Osteocyte (in vitro differentiated cells): Measurements from ENCODE around the gene LRRC46. TPM values are rescaled to one million over a fixed set of nuclear protein-coding genes. Genes with fewer than 3 reads are reported as not detected.

Experiments used
- DNase-seq: peaks from one replicate; pipeline ENCODE4 v3.0.0; 2021; ENCODE audit warnings: mixed read lengths; ENCODE audit not compliant: unreplicated experiment; ENCODE audit errors: extremely low spot score
- H3K27ac Mint-ChIP-seq: one replicate; pipeline ENCODE4 v1.8.0; 2021; ENCODE audit warnings: mild to moderate bottlenecking, mixed read lengths; ENCODE audit not compliant: unreplicated experiment
- H3K27me3 Mint-ChIP-seq: one replicate; pipeline ENCODE4 v1.8.0; 2021; ENCODE audit warnings: mixed read lengths; ENCODE audit not compliant: unreplicated experiment
- H3K36me3 Mint-ChIP-seq: one replicate; pipeline ENCODE4 v1.8.0; 2021; ENCODE audit warnings: mixed read lengths; ENCODE audit not compliant: unreplicated experiment
- H3K4me1 Mint-ChIP-seq: one replicate; pipeline ENCODE4 v1.8.0; 2021; ENCODE audit warnings: mixed read lengths; ENCODE audit not compliant: unreplicated experiment
- H3K4me3 Mint-ChIP-seq: one replicate; pipeline ENCODE4 v1.8.0; 2021; ENCODE audit warnings: mild to moderate bottlenecking, moderate library complexity, mixed read lengths; ENCODE audit not compliant: unreplicated experiment
- H3K9me3 Mint-ChIP-seq: one replicate; pipeline ENCODE4 v1.8.0; 2021; ENCODE audit warnings: mixed read lengths; ENCODE audit not compliant: unreplicated experiment
- total RNA-seq: library from RNA; stranded (reverse); gene quantifications from 2 replicates; pipeline ENCODE4 v1.2.1, GENCODE V29; 2021
- TF ChIP-seq, protein P1 (sequence below): fragments of 200-600 bp; sonication (generic); IDR thresholded peaks from 2 replicates; pipeline ENCODE4 v1.5.0; 2021; ENCODE audit warnings: antibody characterized with exemption, mild to moderate bottlenecking, moderate library complexity

The LRRC46 gene
- total RNA-seq, 1 donor from 2014 or later = 0.54 TPM

DNA sequence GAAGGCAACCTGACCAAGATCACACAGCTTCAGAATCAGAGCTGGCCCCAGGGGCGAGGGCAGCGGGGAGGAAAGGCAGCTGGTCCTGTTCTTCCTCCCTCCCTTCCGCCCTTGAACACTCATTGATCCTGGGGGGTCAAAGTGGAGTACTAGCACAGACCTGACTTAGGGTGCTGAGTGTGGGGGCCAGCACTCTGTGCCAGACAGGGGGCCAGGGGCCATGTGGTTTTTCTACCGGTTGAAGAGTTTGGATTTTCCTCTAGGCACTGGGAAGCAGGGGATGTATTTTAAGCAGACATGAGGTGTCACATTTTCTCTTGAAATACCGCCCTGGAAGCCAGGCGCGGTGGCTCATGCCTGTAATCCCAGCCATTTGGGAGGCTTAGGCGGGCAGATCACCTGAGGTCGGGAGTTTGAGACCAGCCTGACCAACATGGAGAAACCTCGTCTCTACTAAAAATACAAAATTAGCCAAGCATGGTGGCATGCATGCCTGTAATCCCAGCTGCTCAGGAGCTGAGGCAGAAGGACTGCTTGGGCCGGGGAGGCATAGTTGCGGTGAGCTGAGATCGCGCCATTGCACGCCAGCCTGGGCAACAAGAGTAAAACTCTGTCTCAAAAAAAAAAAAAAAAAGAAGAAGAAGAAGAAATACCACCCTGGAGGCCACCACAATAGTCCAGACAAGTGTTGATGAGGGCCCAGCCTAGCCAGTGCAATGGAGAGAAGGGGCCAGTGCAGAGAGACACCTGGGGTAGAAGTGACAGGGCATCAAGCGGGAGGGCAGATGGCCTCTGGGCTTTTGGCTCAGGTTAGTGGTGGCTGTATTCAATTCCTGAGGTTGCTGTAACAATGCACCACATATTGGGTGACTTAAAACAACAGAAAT, 25.2 kb upstream of the LRRC46 start:
- Mint-ChIP-seq H3K9me3 (no peaks in the 10 kb centered on the region), H3K4me3 (no peak overlapping the region), H3K27me3 (peaks cover 11% of the 10 kb centered on the region), H3K27ac (no peak overlapping the region), H3K4me1 (peaks cover 17% of the 10 kb centered on the region), H3K36me3 (peaks cover 24% of the 10 kb centered on the region)
- TF ChIP-seq, protein P1, sequence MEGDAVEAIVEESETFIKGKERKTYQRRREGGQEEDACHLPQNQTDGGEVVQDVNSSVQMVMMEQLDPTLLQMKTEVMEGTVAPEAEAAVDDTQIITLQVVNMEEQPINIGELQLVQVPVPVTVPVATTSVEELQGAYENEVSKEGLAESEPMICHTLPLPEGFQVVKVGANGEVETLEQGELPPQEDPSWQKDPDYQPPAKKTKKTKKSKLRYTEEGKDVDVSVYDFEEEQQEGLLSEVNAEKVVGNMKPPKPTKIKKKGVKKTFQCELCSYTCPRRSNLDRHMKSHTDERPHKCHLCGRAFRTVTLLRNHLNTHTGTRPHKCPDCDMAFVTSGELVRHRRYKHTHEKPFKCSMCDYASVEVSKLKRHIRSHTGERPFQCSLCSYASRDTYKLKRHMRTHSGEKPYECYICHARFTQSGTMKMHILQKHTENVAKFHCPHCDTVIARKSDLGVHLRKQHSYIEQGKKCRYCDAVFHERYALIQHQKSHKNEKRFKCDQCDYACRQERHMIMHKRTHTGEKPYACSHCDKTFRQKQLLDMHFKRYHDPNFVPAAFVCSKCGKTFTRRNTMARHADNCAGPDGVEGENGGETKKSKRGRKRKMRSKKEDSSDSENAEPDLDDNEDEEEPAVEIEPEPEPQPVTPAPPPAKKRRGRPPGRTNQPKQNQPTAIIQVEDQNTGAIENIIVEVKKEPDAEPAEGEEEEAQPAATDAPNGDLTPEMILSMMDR = no peak
- no peak for DNase-seq

DNA sequence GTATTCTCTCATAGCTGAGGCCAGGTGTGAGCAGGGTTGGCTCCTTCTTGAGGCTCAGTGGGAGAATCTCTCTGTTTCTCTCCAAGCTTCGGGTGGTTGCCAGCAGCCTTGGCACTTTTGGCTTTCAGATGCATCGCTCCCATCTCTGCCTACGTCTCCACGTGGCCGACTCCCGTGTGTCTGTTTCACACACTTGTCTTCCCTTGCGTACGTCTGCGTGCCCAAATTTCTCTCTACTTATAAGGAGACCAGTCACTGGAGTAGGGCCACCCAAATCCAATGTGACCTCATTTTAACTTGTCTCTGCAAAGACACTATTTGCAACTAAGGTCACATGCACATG, 24.6 kb upstream of the LRRC46 start:
- peaks cover 21% of the 10 kb centered on the region for H3K4me1 Mint-ChIP-seq
- H3K27ac Mint-ChIP-seq = no peak overlapping the region
- no peaks in the 10 kb centered on the region for H3K9me3 Mint-ChIP-seq
- no peak for DNase-seq
- TF ChIP-seq, protein P1 = no peak
- H3K4me3 Mint-ChIP-seq = no peak overlapping the region
- peaks cover 30% of the 10 kb centered on the region for H3K36me3 Mint-ChIP-seq
- peaks cover 11% of the 10 kb centered on the region for H3K27me3 Mint-ChIP-seq

DNA sequence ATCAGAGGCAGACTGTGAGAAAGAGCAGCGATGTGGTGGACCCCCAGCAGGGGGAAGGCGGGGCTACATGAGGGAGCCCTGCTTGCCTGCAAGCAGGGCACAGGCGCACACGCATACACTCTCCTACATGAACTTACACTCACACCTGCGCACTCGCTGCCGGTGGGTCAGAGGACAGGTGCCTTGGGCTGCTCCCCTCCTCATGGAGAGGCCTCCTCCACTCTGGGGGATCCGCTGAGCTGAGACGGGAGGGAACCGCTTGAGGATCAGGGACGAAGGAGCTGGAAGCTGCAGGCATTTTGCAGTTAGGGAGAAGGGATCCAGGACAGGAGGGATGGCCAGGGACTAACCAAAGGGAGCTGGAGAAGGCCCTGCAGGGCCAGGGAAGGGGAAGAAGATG, 24.0 kb upstream of the LRRC46 start:
- TF ChIP-seq, protein P1 = no peak
- Mint-ChIP-seq H3K27ac (no peak overlapping the region), H3K27me3 (peaks cover 11% of the 10 kb centered on the region), H3K36me3 (peaks cover 32% of the 10 kb centered on the region), H3K9me3 (no peaks in the 10 kb centered on the region), H3K4me3 (no peak overlapping the region), H3K4me1 (peaks cover 21% of the 10 kb centered on the region)
- no peak for DNase-seq

DNA sequence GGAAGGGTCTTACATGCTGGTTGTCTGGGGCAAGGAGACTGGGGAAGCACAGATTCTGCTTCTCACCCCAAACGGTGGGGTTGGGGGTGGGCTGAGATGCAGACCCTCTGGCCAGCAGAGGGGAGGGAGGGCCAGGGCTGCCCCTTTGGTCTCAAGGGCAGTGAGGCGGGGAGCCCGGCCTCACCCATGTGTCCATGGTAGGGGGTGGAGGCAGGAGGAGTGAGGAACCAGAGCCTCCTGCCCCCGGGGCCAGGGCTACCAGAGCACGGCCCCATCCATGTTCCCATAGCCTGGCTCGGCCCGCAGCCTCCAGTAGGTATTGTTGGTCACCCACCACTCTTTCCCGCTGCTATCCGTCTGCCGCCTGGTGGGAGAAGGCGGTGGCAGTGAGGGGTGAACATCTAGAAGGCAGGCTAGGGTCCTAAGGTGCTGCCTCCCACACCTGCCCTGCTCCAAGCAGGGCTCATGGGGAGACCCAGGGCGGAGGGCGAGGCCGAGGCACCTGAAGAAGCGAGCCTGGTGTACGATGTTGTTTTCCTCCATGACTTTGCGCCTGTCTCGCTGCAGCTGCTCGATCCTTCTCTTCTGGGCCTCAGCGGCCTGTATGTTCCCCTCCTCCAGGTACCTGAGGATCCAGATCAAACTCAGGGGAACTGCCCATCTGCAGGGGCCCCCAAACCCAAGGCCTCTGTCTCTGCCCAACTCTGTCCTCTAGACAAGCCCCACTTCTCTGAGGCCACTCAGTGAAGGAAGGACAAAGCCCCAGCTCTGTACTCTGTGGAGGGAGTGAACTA, 23.2 kb upstream of the LRRC46 start:
- peaks cover 11% of the 10 kb centered on the region for H3K27me3 Mint-ChIP-seq
- no peaks in the 10 kb centered on the region for H3K9me3 Mint-ChIP-seq
- TF ChIP-seq, protein P1 = no peak
- no peak overlapping the region for H3K27ac Mint-ChIP-seq
- H3K36me3 Mint-ChIP-seq = peaks cover 34% of the 10 kb centered on the region
- no peak for DNase-seq
- H3K4me3 Mint-ChIP-seq = no peak overlapping the region
- peaks cover 21% of the 10 kb centered on the region for H3K4me1 Mint-ChIP-seq
